Left ventricle myocardium inferior (tissue), 1 donor: ENCODE results near the gene REV3L. TPM values are rescaled to one million over a fixed set of nuclear protein-coding genes. Genes with fewer than 3 reads are reported as not detected.
A peak's percentile ranks its signal among the peaks of the same experiment; 100 is the strongest.

Source experiments
- DNase-seq: peaks from one replicate; pipeline ENCODE4 v3.0.0-alpha.2; 2020
- H3K27ac ChIP-seq: fragments of 200-600 bp; replicated peaks from 2 replicates; pipeline ENCODE4 v1.8.0; 2021
- H3K27me3 ChIP-seq: fragments of 200-600 bp; 2 replicates; pipeline ENCODE4 v1.8.0; 2021; ENCODE audit warnings: low read depth
- H3K36me3 ChIP-seq: fragments of 200-600 bp; 2 replicates; pipeline ENCODE4 v1.8.0; 2021
- H3K4me1 ChIP-seq: fragments of 200-600 bp; 2 replicates; pipeline ENCODE4 v1.8.0; 2021
- H3K4me3 ChIP-seq: fragments of 200-600 bp; 2 replicates; pipeline ENCODE4 v1.8.0; 2021; ENCODE audit warnings: mild to moderate bottlenecking, moderate library complexity
- H3K9me3 ChIP-seq: fragments of 200-600 bp; replicated peaks from 2 replicates; pipeline ENCODE4 v1.8.0; 2021
- CTCF ChIP-seq: fragments of 200-600 bp; IDR thresholded peaks from 2 replicates; pipeline ENCODE4 v1.8.0; 2021; ENCODE audit warnings: antibody characterized with exemption, mild to moderate bottlenecking, borderline replicate concordance
- intact Hi-C: fragments of 100-400 bp; cut with micrococcal nuclease; formaldehyde crosslinking; loops from one replicate; pipeline ENCODE4 v1.11.0; 2022
- total RNA-seq: library from RNA; stranded (reverse); fragmentation: NEBNext Ultra II Directional; extraction: Animal tissue kit (Norgen Biotek cat#: 25700); gene quantifications from one replicate; pipeline ENCODE4 v1.2.1, GENCODE V29; 2021
- donor health status: DM: no; HTN: yes; CAD: no; lungs with severe emphysema.

REV3L gene
- total RNA-seq, 1 donor from 2014 or later = 12.5 TPM

DNA sequence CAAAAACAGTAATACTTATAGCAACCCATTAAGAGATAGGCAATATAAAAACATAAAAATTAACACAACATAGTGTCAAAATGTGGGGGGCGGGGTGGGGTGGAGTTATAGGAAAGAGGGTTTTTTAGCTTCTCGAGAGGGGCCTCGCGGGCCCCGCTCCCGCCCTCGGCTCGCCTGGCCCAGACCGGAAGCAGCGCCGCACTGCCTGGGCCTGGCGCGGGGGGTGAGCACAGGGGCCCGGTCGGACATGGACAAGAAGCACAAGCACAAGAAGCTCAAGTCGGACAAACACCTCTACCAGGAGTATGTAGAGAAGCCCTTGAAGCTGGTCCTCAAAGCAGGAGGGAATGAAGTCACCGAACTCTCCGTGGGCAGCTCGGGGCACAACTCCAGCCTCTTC is 53.4 kb downstream of the REV3L start:
- H3K36me3 ChIP-seq = peaks cover 11% of the 10 kb centered on the region
- intact Hi-C loops = no loop called here
- no peak for DNase-seq
- no peak overlapping the region for H3K4me3 ChIP-seq
- no peaks in the 10 kb centered on the region for H3K27me3 ChIP-seq
- H3K9me3 ChIP-seq = peaks cover 21% of the 10 kb centered on the region
- no peak overlapping the region for H3K27ac ChIP-seq
- no peak for TF ChIP-seq CTCF
- H3K4me1 ChIP-seq = peaks cover 31% of the 10 kb centered on the region

DNA sequence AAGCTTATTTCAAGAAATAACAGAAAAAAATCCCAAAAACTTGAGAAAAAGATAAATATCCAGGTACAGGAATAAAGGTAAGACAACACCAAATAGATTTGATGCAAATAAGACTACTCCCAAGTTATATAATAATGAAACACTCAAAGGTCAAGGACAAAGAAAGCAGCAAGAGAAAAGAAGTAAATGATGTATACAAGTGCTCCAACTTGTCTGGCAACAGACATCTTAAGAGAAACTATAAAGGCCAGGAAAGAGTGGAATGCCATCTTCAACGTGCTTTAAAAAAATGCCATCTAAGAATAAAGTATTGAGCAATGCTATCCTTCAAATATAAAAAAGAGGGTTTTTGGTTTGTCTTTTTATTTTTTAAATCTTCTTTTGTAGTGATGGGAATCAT is 54.2 kb downstream of the REV3L start:
- TF ChIP-seq CTCF = no peak
- Histone ChIP-seq H3K27ac (no peak overlapping the region), H3K4me3 (no peak overlapping the region), H3K27me3 (no peaks in the 10 kb centered on the region), H3K9me3 (peaks cover 21% of the 10 kb centered on the region), H3K4me1 (peaks cover 39% of the 10 kb centered on the region), H3K36me3 (peaks cover 11% of the 10 kb centered on the region)
- DNase-seq = no peak
- intact Hi-C loops = no loop called here

GRCh38 chr6:111427341-111428116 is 55.5 kb downstream of the REV3L start:
- Histone ChIP-seq H3K27me3 (no peaks in the 10 kb centered on the region), H3K9me3 (peaks cover 21% of the 10 kb centered on the region), H3K4me3 (no peak overlapping the region), H3K36me3 (peaks cover 11% of the 10 kb centered on the region), H3K4me1 (peaks cover 47% of the 10 kb centered on the region), H3K27ac (no peak overlapping the region)
- TF ChIP-seq CTCF = no peak
- intact Hi-C loops = no loop called here
- no peak for DNase-seq

- H3K27me3 ChIP-seq = no peaks in the 10 kb centered on the region
- intact Hi-C loops = no loop called here
- TF ChIP-seq CTCF = no peak
- H3K4me1 ChIP-seq = peaks cover 48% of the 10 kb centered on the region
- H3K27ac ChIP-seq = no peak overlapping the region
- DNase-seq = peak; percentile 24
- H3K9me3 ChIP-seq = peaks cover 17% of the 10 kb centered on the region
- peaks cover 4% of the 10 kb centered on the region for H3K36me3 ChIP-seq
- H3K4me3 ChIP-seq = no peak overlapping the region
These were observed 58.8 kb downstream of the REV3L start for GRCh38 chr6:111423960-111424846.

- Histone ChIP-seq H3K36me3 (no peaks in the 10 kb centered on the region), H3K27ac (no peak overlapping the region), H3K4me3 (no peak overlapping the region), H3K9me3 (peaks cover 7% of the 10 kb centered on the region), H3K4me1 (peaks cover 59% of the 10 kb centered on the region), H3K27me3 (no peaks in the 10 kb centered on the region)
- no peak for TF ChIP-seq CTCF
- intact Hi-C loops = no loop called here
- no peak for DNase-seq
These were observed 59.9 kb downstream of the REV3L start for GRCh38 chr6:111423055-111423633.
